ENCODE data around the gene CDKN2B. TPM values are rescaled to one million over a fixed set of nuclear protein-coding genes. Genes with fewer than 3 reads are reported as not detected.
A peak's percentile ranks its signal among the peaks of the same experiment; 100 is the strongest.

Gene CDKN2B
- total and polyA plus RNA-seq, 2 experiments from 2014 or later = 0.29 to 0.83 TPM

- H3K9me3 Mint-ChIP-seq = peaks cover 3% of the 10 kb centered on the region; the same call in 2 of the 3 replicates
- no peak overlapping the region for H2AFZ ChIP-seq
- peak; percentile 50 for DNase-seq (ENCODE audit: low spot score)
- no peak for TF ChIP-seq JUNB (IDR thresholded peaks at IDR 0.05; ENCODE audit: unreplicated experiment)
- TF ChIP-seq ZNF331 (CRISPR knock-in tag; IDR thresholded peaks at IDR 0.05; ENCODE audit: low read depth) = no peak
- TF ChIP-seq CREB1 (CRISPR knock-in tag; IDR thresholded peaks at IDR 0.05; ENCODE audit: low read depth) = no peak
- no peak for TF ChIP-seq ZNF462 (CRISPR knock-in tag; IDR thresholded peaks at IDR 0.05)
- no peak for TF ChIP-seq NANOG (IDR thresholded peaks at IDR 0.05; ENCODE audit: borderline replicate concordance)
- no peak for TF ChIP-seq REST (IDR thresholded peaks at IDR 0.05; ENCODE audit: unreplicated experiment)
- no peak for TF ChIP-seq STAT1 (IDR thresholded peaks at IDR 0.05; ENCODE audit: unreplicated experiment)
- no peak for TF ChIP-seq ETS1 (IDR thresholded peaks at IDR 0.05)
- TF ChIP-seq EZH2 (IDR thresholded peaks at IDR 0.05; ENCODE audit: low read depth, unreplicated experiment) = peak; percentile 96
- TF ChIP-seq EZH2phosphoT487 (IDR thresholded peaks at IDR 0.05; ENCODE audit: unreplicated experiment) = peak; percentile 79
- TF ChIP-seq CTCF (conservative IDR thresholded peaks at IDR 0.05; ENCODE audit: low read depth in 2 of 2) = no peak
- no peak for TF ChIP-seq ZNF114 (CRISPR knock-in tag; IDR thresholded peaks at IDR 0.05)
- no peaks in the 10 kb centered on the region; the same call in 1 of the 2 replicates for H3K36me3 ChIP-seq (ENCODE audit: insufficient read depth)
- no peak overlapping the region for H3K27ac ChIP-seq (ENCODE audit: low read depth)
- H4K20me1 ChIP-seq (replicated peaks; ENCODE audit: insufficient read depth) = peaks cover 39% of the 10 kb centered on the region
- H3F3A ChIP-seq (replicated peaks; ENCODE audit: low read depth) = peaks cover 60% of the 10 kb centered on the region
- no peaks in the 10 kb centered on the region; the same call in 2 of the 3 replicates for H3K36me3 Mint-ChIP-seq (ENCODE audit: low read depth)
- peaks cover 56% of the 10 kb centered on the region for H3K4me1 ChIP-seq (ENCODE audit: insufficient read depth)
- peak overlapping the region; percentile 53 for H3K4me3 Mint-ChIP-seq
- peak; percentile 1 for ATAC-seq
- H3K4me1 Mint-ChIP-seq = peaks cover 50% of the 10 kb centered on the region
- H3K9me2 ChIP-seq (ENCODE audit: insufficient read depth) = no peaks in the 10 kb centered on the region
- H3K4me2 ChIP-seq = peak overlapping the region; percentile 69
- H3K27ac Mint-ChIP-seq = no peak overlapping the region
- no peaks in the 10 kb centered on the region for H3K79me2 ChIP-seq (replicated peaks; ENCODE audit: insufficient read depth)
- peaks cover 100% of the 10 kb centered on the region for H3K27me3 ChIP-seq (ENCODE audit: insufficient read depth)
- peak overlapping the region; percentile 43 for H3K4me3 ChIP-seq
- H3K27me3 Mint-ChIP-seq (ENCODE audit: insufficient read depth, low read depth, poor library complexity) = peaks cover 98% of the 10 kb centered on the region
Measured at GRCh38 chr9:21970800-21971640, 38.1 kb downstream of the CDKN2B start.
